Lower lobe of right lung (tissue), 2 donors: ENCODE results near the gene DNAH2. TPM values are rescaled to one million over a fixed set of nuclear protein-coding genes. Genes with fewer than 3 reads are reported as not detected.
A peak's percentile ranks its signal among the peaks of the same experiment; 100 is the strongest.
"Not testable (repeated sequence)": the region's sequence is repeated elsewhere in the genome, so short reads cannot be mapped to it uniquely, and the experiment has no call there.

ENCODE experiments used
- ATAC-seq, 2 donors: fragments of 200-7000 bp; cut with Tn5 transposase; one replicate each; pipeline ENCODE4 v1.9.1; 2020 to 2022; ENCODE audit warnings: mild to moderate bottlenecking in 2 of 2, moderate library complexity in 2 of 2
- DNase-seq: peaks from one replicate; pipeline ENCODE4 v3.0.0-alpha.2; 2020
- H3K27ac ChIP-seq: fragments of 200-600 bp; one replicate; pipeline ENCODE4 v1.8.0; 2022
- H3K27me3 ChIP-seq: fragments of 200-600 bp; one replicate; pipeline ENCODE4 v1.8.0; 2022; ENCODE audit warnings: low read depth
- H3K36me3 ChIP-seq: fragments of 200-600 bp; one replicate; pipeline ENCODE4 v1.8.0; 2022; ENCODE audit warnings: mild to moderate bottlenecking
- H3K4me1 ChIP-seq: fragments of 200-600 bp; one replicate; pipeline ENCODE4 v1.8.0; 2022
- H3K4me3 ChIP-seq: fragments of 200-600 bp; one replicate; pipeline ENCODE4 v1.8.0; 2022; ENCODE audit warnings: mild to moderate bottlenecking
- H3K9me3 ChIP-seq: fragments of 200-600 bp; one replicate; pipeline ENCODE4 v1.8.0; 2022
- intact Hi-C: fragments of 100-400 bp; cut with DNase I; formaldehyde crosslinking; loops from one replicate; pipeline ENCODE4 v1.11.0; 2022
- total RNA-seq: library from RNA; stranded (reverse); fragmentation: NEBNext Ultra II Directional; extraction: Animal tissue kit (Norgen Biotek cat#: 25700); gene quantifications from one replicate; pipeline ENCODE4 v1.2.1, GENCODE V29; 2021
- TF ChIP-seq, protein P1 (sequence below): fragments of 200-600 bp; IDR thresholded peaks from one replicate; pipeline ENCODE4 v1.8.0; 2022; ENCODE audit warnings: antibody characterized with exemption, mild to moderate bottlenecking
- donor health status: DM: no; HTN: yes; CAD: no; lungs with severe emphysema.

Gene DNAH2
- total RNA-seq, 1 donor from 2014 or later: 6.2 TPM

GRCh38 chr17:7859028-7859427 is 141.5 kb downstream of the DNAH2 start:
- H3K27me3 ChIP-seq: no peaks in the 10 kb centered on the region
- H3K36me3 ChIP-seq: peaks cover 23% of the 10 kb centered on the region
- intact Hi-C loops: no loop called here
- no peak for DNase-seq
- H3K4me3 ChIP-seq: peak overlapping the region; percentile 81
- no peak overlapping the region for H3K27ac ChIP-seq
- H3K9me3 ChIP-seq: no peaks in the 10 kb centered on the region
- H3K4me1 ChIP-seq: peaks cover 38% of the 10 kb centered on the region
- TF ChIP-seq, protein P1, sequence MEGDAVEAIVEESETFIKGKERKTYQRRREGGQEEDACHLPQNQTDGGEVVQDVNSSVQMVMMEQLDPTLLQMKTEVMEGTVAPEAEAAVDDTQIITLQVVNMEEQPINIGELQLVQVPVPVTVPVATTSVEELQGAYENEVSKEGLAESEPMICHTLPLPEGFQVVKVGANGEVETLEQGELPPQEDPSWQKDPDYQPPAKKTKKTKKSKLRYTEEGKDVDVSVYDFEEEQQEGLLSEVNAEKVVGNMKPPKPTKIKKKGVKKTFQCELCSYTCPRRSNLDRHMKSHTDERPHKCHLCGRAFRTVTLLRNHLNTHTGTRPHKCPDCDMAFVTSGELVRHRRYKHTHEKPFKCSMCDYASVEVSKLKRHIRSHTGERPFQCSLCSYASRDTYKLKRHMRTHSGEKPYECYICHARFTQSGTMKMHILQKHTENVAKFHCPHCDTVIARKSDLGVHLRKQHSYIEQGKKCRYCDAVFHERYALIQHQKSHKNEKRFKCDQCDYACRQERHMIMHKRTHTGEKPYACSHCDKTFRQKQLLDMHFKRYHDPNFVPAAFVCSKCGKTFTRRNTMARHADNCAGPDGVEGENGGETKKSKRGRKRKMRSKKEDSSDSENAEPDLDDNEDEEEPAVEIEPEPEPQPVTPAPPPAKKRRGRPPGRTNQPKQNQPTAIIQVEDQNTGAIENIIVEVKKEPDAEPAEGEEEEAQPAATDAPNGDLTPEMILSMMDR: no peak
- ATAC-seq: no peak

GRCh38 chr17:7862692-7863437 is 145.3 kb downstream of the DNAH2 start:
- Histone ChIP-seq H3K36me3 (peaks cover 12% of the 10 kb centered on the region), H3K9me3 (no peaks in the 10 kb centered on the region), H3K27me3 (no peaks in the 10 kb centered on the region), H3K4me3 (no peak overlapping the region), H3K27ac (no peak overlapping the region), H3K4me1 (peaks cover 21% of the 10 kb centered on the region)
- intact Hi-C loops: no loop called here
- TF ChIP-seq, protein P1: peak; percentile 83
- no peak for DNase-seq
- peak in 1 of 2 donors; percentile 35 for ATAC-seq

- intact Hi-C loops, H3K9me3 ChIP-seq, H3K4me3 ChIP-seq, H3K36me3 ChIP-seq, ATAC-seq, H3K27me3 ChIP-seq, DNase-seq, H3K27ac ChIP-seq: not testable (repeated sequence)
- H3K4me1 ChIP-seq: peaks cover 22% of the 10 kb centered on the region
Observed at GRCh38 chr17:7864384-7864783, 146.8 kb downstream of the DNAH2 start.

- H3K36me3 ChIP-seq: peaks cover 11% of the 10 kb centered on the region
- H3K27me3 ChIP-seq: no peaks in the 10 kb centered on the region
- peaks cover 22% of the 10 kb centered on the region for H3K4me1 ChIP-seq
- ATAC-seq (no peak), DNase-seq (no peak)
- intact Hi-C loops: no loop called here
- H3K4me3 ChIP-seq: no peak overlapping the region
- no peaks in the 10 kb centered on the region for H3K9me3 ChIP-seq
- no peak overlapping the region for H3K27ac ChIP-seq
- TF ChIP-seq, protein P1: no peak
Observed at GRCh38 chr17:7864995-7865650, 147.6 kb downstream of the DNAH2 start.

DNA sequence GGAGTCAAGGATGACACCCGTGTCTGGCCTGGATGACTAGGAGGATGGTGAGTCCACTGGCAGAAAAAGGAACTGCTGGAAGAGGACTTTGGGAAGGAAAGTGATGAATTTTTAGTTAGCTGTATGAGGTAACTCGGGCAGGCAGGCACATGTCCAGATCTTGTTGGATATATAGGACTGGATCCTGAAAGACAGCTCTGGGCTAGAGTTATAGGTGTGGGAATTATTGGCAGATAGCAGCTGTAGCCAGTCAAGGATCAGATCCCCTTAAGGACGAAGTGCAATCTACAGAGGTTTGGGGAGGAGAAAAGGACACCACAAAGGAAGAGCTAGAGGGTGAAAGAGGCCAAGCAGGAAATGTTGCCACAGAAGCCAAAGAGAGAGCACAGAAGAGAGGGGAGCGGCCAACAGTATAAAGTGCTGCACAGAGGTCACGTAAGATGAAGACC is 150.4 kb downstream of the DNAH2 start:
- H3K27ac ChIP-seq: no peak overlapping the region
- H3K9me3 ChIP-seq: no peaks in the 10 kb centered on the region
- H3K4me3 ChIP-seq: no peak overlapping the region
- H3K4me1 ChIP-seq: peaks cover 21% of the 10 kb centered on the region
- intact Hi-C loops: no loop called here
- DNase-seq (no peak), ATAC-seq (peak in 1 of 2 donors; percentile 48)
- H3K27me3 ChIP-seq: no peaks in the 10 kb centered on the region
- TF ChIP-seq, protein P1: no peak
- peaks cover 4% of the 10 kb centered on the region for H3K36me3 ChIP-seq

- H3K27ac ChIP-seq: no peak overlapping the region
- intact Hi-C loops: no loop called here
- ATAC-seq (peak in 1 of 2 donors; percentile 82), DNase-seq (no peak)
- H3K36me3 ChIP-seq: peaks cover 4% of the 10 kb centered on the region
- no peaks in the 10 kb centered on the region for H3K27me3 ChIP-seq
- no peaks in the 10 kb centered on the region for H3K9me3 ChIP-seq
- no peak overlapping the region for H3K4me3 ChIP-seq
- peaks cover 15% of the 10 kb centered on the region for H3K4me1 ChIP-seq
- TF ChIP-seq, protein P1: no peak
Observed at GRCh38 chr17:7873051-7873450, 155.5 kb downstream of the DNAH2 start.
